Skin epidermis (tissue), 12 donors: ENCODE results near the gene ARHGAP6.

Experiments used
- H3K27ac ChIP-seq, 21 experiments: fragments of 200-600 bp; sonication (generic) in 11 of 21; one replicate each; pipeline ENCODE4 v1.5.0; 2020; ENCODE audit warnings: mild to moderate bottlenecking in 3 of 21, inconsistent platforms in 2 of 21, moderate library complexity in 2 of 21
- H3K4me3 ChIP-seq, 7 experiments: fragments of 200-600 bp; sonication (generic) in 2 of 7; one replicate each; pipeline ENCODE4 v1.5.0; 2020; ENCODE audit warnings: inconsistent platforms in 2 of 7, mild to moderate bottlenecking in 2 of 7, moderate library complexity in 1 of 7

Gene ARHGAP6

GRCh38 chrX:11472879-11473278 lies 192.8 kb downstream of the ARHGAP6 start:
- H3K4me3 ChIP-seq: no peak overlapping the region
- no peak overlapping the region for H3K27ac ChIP-seq

- Histone ChIP-seq H3K4me3 (no peak overlapping the region), H3K27ac (no peak overlapping the region)
Observed at GRCh38 chrX:11472381-11472780, 193.3 kb downstream of the ARHGAP6 start.

GRCh38 chrX:11470250-11470974 lies 195.3 kb downstream of the ARHGAP6 start:
- H3K4me3 ChIP-seq: no peak overlapping the region
- H3K27ac ChIP-seq: no peak overlapping the region

GRCh38 chrX:11465648-11466411 lies 199.9 kb downstream of the ARHGAP6 start:
- Histone ChIP-seq H3K27ac (no peak overlapping the region), H3K4me3 (no peak overlapping the region)

- H3K4me3 ChIP-seq: no peak overlapping the region
- H3K27ac ChIP-seq: no peak overlapping the region
Observed at GRCh38 chrX:11464836-11465463, 200.8 kb downstream of the ARHGAP6 start.

- Histone ChIP-seq H3K27ac (no peak overlapping the region), H3K4me3 (no peak overlapping the region)
Observed at GRCh38 chrX:11464380-11464779, 201.3 kb downstream of the ARHGAP6 start.

GRCh38 chrX:11462648-11463047 lies 203.1 kb downstream of the ARHGAP6 start:
- Histone ChIP-seq H3K4me3 (no peak overlapping the region), H3K27ac (no peak overlapping the region)

GRCh38 chrX:11462136-11462535 lies 203.6 kb downstream of the ARHGAP6 start:
- H3K27ac ChIP-seq: no peak overlapping the region

GRCh38 chrX:11461201-11462001 lies 204.3 kb downstream of the ARHGAP6 start:
- H3K4me3 ChIP-seq: no peak overlapping the region
- no peak overlapping the region for H3K27ac ChIP-seq

More at GRCh38 chrX:11462136-11462535, 203.6 kb downstream of the ARHGAP6 start:
- no peak overlapping the region for H3K4me3 ChIP-seq

- H3K4me3 ChIP-seq: no peak overlapping the region
Observed at GRCh38 chrX:11460347-11460746, 205.4 kb downstream of the ARHGAP6 start.

GRCh38 chrX:11458170-11458569 lies 207.6 kb downstream of the ARHGAP6 start:
- Histone ChIP-seq H3K4me3 (no peak overlapping the region), H3K27ac (no peak overlapping the region)

More at GRCh38 chrX:11460347-11460746, 205.4 kb downstream of the ARHGAP6 start:
- no peak overlapping the region for H3K27ac ChIP-seq

- H3K27ac ChIP-seq: no peak overlapping the region
- no peak overlapping the region for H3K4me3 ChIP-seq
Observed at GRCh38 chrX:11451151-11451550, 214.6 kb downstream of the ARHGAP6 start.

GRCh38 chrX:11450354-11450753 lies 215.4 kb downstream of the ARHGAP6 start:
- H3K27ac ChIP-seq: no peak overlapping the region

GRCh38 chrX:11449613-11450012 lies 216.1 kb downstream of the ARHGAP6 start:
- Histone ChIP-seq H3K4me3 (no peak overlapping the region), H3K27ac (no peak overlapping the region)

More at GRCh38 chrX:11450354-11450753, 215.4 kb downstream of the ARHGAP6 start:
- H3K4me3 ChIP-seq: no peak overlapping the region

- Histone ChIP-seq H3K4me3 (no peak overlapping the region), H3K27ac (no peak overlapping the region)
Observed at GRCh38 chrX:11447418-11447817, 218.3 kb downstream of the ARHGAP6 start.

GRCh38 chrX:11446949-11447348 lies 218.8 kb downstream of the ARHGAP6 start:
- H3K4me3 ChIP-seq: no peak overlapping the region
- peak overlapping the region in 1 of 21 experiments; percentile 11 for H3K27ac ChIP-seq

GRCh38 chrX:11446336-11446735 lies 219.4 kb downstream of the ARHGAP6 start:
- Histone ChIP-seq H3K27ac (peak overlapping the region in 2 of 21 experiments; percentile 11 to 12), H3K4me3 (no peak overlapping the region)

GRCh38 chrX:11445540-11445939 lies 220.2 kb downstream of the ARHGAP6 start:
- no peak overlapping the region for H3K27ac ChIP-seq
- no peak overlapping the region for H3K4me3 ChIP-seq

- Histone ChIP-seq H3K4me3 (no peak overlapping the region), H3K27ac (no peak overlapping the region)
Observed at GRCh38 chrX:11444052-11444451, 221.7 kb downstream of the ARHGAP6 start.

GRCh38 chrX:11439846-11440245 lies 225.9 kb downstream of the ARHGAP6 start:
- Histone ChIP-seq H3K4me3 (no peak overlapping the region), H3K27ac (no peak overlapping the region)
